ENCODE data around the gene ATOH1.

- TF ChIP-seq, protein P1, sequence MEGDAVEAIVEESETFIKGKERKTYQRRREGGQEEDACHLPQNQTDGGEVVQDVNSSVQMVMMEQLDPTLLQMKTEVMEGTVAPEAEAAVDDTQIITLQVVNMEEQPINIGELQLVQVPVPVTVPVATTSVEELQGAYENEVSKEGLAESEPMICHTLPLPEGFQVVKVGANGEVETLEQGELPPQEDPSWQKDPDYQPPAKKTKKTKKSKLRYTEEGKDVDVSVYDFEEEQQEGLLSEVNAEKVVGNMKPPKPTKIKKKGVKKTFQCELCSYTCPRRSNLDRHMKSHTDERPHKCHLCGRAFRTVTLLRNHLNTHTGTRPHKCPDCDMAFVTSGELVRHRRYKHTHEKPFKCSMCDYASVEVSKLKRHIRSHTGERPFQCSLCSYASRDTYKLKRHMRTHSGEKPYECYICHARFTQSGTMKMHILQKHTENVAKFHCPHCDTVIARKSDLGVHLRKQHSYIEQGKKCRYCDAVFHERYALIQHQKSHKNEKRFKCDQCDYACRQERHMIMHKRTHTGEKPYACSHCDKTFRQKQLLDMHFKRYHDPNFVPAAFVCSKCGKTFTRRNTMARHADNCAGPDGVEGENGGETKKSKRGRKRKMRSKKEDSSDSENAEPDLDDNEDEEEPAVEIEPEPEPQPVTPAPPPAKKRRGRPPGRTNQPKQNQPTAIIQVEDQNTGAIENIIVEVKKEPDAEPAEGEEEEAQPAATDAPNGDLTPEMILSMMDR (IDR thresholded peaks at IDR 0.05): no peak
- TF ChIP-seq POLR2AphosphoS5 (IDR thresholded peaks at IDR 0.05) (no peak), EP300 (IDR thresholded peaks at IDR 0.05) (no peak)
Measured at GRCh38 chr4:93780080-93780479, 48.5 kb upstream of the ATOH1 start.
